GM21367 (cell line): Measurements from ENCODE around the gene CLCNKB.
"Not testable (repeated sequence)": the region's sequence is repeated elsewhere in the genome, so short reads cannot be mapped to it uniquely, and the experiment has no call there.

Experiments used
- ATAC-seq: cut with Tn5 transposase; IDR thresholded peaks from one replicate; pipeline ENCODE4 v1.9.1; 2021; ENCODE audit not compliant: unreplicated experiment

CLCNKB gene

DNA sequence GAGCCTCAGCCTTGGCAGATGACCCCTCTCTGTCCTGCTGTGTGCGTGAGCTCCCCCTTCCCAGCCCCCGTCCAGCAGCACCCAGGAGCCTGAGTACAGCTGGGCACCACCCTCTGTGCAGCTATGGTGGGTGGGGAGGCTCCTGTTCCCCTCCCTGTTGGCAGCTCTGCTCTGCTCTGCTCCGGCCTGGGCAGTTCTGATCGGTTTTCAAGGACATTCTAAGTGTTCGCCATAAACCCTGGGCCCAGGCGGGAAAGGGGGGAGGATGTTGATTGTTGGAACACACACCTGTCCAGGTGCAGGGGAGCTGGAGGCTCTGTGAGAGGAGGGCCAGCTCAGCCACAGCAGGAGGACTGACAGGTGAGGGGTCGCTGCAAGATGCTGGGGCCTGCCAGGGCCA is at the start of gene CLCNKB:
TSS of gene CLCNKB (plus strand) at position 262 of the 400 bp plus-strand sequence. CDS start 711 bp downstream, outside the sequence.
- no peak for ATAC-seq

DNA sequence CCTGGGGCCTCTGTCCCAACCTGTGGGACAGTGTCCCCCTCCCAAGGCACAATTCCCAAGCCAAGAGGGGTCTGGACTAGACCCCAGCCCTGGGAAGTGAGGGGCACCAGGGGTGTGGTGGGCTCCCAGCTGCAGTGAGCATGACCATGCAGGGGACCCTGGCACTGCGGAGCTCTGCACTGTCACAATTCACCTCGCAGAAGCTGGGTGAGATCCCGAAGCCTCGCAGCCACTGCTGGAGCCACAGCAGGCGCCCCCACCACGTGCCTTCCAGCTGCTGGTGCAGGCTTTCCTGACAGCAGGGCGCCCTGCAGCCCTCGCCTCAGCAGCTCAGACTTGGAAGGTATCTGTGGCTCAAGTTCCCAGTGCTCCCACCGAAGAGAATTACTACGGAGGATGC is 49.5 kb upstream of the CLCNKB start:
- ATAC-seq = no peak

DNA sequence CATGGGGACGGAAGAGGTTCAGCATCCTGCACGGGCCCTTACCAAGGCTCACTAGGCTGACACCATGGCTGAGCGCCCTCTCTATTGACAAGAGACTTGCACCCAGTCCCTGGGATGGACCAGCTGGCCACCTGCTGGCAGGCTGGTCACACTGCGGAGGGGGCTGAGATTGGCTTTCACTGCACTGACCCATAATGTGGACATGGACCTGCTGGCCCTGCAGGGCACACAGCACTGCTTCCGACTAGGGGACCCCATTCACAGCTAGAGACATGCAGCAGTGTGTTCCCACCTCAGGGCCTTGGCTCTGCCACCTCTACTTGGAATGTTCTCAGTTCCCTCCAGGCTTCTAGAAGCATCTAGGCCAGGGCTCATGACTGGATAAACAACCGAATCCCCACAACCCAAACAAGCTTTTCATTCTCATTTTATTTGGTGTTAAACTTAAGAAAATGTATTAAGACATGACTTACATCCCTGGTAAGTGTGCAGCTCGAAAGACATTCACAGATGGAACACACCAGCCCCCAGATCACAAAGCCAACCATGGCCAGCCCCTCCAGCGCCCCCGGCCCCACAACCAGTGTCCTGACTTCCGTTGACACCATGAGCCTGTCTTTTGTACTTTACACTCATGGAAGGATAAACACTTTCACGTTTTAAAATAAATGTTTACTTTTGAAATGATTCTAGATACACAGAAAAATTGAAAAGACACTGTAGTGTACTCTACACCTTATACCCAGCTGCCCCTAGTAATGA is 48.8 kb upstream of the CLCNKB start:
- no peak for ATAC-seq

DNA sequence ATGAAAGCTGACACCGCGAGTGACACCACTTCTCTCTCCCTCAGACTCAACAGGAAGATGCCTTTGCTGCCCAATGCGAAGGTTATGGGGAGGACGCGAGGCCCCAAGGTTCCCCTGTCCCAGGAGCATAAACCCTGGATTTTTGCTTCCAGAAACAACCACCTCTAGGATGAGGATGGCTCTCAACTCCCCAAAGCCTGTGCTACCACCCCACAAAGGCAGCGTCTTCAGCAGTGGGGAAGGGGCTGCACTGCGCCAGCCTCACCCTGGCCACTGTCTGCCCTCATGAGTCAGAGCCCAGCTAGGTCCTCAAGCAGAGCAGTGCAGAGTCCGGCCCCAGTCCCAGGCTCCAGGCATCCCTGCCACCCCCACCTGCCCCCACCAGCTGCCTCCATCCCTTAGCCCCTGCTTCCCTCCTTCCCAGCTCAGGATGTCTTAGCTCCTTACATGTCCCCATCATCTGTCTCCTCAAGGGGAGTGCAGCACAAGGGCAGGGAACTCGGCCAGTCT is 46.5 kb upstream of the CLCNKB start:
- ATAC-seq = no peak

GRCh38 chr1:15997637-15998280 is 45.8 kb upstream of the CLCNKB start:
- ATAC-seq = no peak

DNA sequence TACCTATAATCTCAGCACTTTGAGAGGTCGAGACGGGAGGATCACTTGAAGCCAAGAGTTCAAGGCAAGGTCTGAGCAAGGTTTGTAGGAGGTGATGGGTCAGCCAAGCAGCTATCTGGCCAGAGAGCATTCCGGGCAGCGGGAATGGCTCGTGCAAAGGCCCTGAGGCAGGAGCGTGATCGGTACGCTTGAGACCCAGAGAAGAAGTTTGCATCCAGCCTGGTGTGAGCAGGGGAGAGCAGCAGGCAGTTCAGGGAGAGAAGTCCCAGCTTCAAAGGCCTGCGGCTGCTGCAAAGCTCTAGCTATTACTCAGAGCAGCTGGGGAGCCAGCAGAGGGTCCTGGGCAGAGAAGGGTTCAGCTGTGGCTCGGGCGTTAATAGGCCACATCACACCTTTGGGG is 44.7 kb upstream of the CLCNKB start:
- ATAC-seq = no peak

DNA sequence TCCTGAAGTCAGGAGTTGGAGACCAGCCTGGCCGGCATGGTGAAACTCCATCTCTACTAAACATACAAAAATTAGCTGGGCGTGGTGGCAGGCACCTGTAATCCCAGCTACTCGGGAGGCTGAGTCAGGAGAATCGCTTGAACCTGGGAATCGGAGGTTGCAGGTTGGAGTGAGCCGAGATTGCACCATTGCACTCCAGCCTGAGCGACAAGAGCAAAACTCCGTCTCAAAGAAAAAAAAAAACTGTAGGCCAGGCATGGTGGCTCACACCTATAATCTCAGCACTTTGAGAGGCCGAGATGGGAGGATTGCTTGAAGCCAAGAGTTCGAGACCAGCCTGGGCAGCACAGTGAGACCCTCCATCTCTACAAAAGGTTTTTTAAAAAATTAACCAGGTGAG is 42.3 kb upstream of the CLCNKB start:
- ATAC-seq = not testable (repeated sequence)

- ATAC-seq = no peak
Measured at GRCh38 chr1:16005597-16005996, 38.0 kb upstream of the CLCNKB start.

- no peak for ATAC-seq
Measured at GRCh38 chr1:16006010-16006409, 37.6 kb upstream of the CLCNKB start.

- ATAC-seq = no peak
Measured at GRCh38 chr1:16006552-16007485, 36.8 kb upstream of the CLCNKB start.

- no peak for ATAC-seq
Measured at GRCh38 chr1:16007671-16008341, 35.8 kb upstream of the CLCNKB start.

GRCh38 chr1:16009030-16009460 is 34.5 kb upstream of the CLCNKB start:
- ATAC-seq = no peak

DNA sequence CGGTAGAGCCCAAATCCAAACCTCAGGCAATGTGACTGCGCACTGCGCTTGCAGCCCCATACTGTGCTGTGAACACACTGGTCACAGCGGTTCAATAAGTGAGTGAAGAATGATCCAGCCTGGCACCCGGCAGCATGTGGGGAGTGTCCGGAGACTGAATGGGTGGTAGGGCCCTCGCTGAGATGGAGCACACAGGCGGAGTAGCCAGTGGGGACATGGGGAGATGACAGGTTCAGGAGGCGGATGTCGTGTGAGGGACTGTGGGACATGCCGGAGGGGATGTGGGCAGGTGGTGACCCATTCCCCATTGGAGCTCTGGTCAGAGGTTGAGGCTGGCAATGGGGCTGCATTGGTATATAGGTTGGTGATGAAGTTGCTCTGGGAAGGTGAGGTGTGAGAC is 33.9 kb upstream of the CLCNKB start:
- ATAC-seq = no peak

DNA sequence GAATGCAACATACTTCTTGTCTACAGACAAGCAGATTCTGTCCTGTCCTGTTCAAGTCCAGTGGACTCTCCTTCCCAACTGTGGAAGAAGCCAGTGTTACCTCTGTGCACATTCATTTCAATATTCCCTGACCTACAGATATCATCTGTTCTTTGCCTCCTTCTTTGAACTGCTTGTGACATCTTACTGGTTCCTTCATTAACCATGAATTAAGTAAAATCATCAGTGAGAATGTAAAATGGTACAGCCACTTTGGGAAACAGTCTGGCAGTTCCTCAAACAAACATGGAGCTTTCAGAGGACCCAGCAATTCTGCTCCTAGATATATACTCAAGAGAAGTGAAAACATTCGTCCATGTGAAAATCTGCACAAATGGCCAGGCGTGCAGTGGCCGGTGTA is 32.7 kb upstream of the CLCNKB start:
- no peak for ATAC-seq

GRCh38 chr1:16011936-16012589 is 31.5 kb upstream of the CLCNKB start:
- ATAC-seq = no peak

GRCh38 chr1:16012590-16013219 is 30.9 kb upstream of the CLCNKB start:
- ATAC-seq = no peak

DNA sequence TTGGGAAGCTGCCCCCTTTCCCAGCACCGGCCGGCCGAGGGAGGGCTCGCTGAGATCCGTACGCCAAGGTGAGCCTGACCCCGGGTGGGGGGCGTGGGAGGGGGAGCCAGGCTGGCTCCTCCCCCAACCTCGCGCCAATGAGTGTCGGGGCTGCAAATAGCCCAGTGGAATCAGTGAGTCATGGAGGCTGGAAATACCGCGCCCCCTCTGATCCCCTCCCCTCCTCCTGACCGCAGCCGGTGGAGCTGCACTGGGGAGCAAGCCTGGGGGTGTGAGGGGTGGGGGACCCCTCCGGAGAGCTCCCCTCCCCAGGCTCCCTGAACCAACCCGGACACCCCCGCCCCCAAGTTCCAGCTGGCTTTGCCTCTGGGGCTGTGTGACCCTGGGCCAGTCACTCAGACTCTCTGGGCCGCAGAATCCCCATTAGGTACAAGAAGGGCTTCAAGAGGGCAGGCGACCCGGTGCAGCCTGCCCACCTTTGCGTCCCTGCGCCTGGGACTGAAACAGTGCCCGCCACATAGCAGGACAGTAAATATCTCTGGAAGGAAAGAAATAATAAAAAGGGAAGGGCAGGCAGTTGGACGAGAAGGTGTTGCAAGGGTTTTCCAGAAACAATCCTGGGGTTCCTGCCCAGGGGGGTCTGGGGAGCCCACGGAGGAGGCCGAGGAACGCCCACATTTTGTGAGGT is 30.2 kb upstream of the CLCNKB start:
- ATAC-seq = no peak

GRCh38 chr1:16013908-16014258 is 29.7 kb upstream of the CLCNKB start:
- no peak for ATAC-seq
